ENCODE measurements around the gene LILRB4.
"Not testable (repeated sequence)": the region's sequence is repeated elsewhere in the genome, so short reads cannot be mapped to it uniquely, and the experiment has no call there.

Gene LILRB4

DNA sequence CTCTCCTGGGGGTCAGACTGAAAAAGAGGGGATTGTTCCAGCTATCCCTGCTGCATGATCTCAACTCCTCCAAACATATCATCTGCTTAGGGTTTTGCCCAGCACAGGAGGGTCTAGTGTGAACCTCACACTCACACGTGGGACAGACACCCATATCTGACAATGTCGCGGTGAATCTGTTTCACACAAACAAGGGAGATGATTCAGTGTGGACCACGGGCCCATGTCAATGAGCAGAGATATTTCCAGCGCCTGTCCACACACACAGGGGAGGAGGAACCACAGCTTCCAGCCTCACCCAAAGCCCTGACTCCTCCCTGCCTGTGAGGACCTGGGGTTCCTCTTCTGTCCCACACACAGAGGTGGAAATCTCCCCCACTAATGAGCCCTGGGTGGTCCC, 31.9 kb downstream of the LILRB4 start:
- DNase-seq (ENCODE audit: insufficient read length, low spot score) (no peak), FAIRE-seq (no peak)
- no peak for TF ChIP-seq POLR2A (IDR thresholded peaks at IDR 0.05; ENCODE audit: low read depth, low read length)

DNA sequence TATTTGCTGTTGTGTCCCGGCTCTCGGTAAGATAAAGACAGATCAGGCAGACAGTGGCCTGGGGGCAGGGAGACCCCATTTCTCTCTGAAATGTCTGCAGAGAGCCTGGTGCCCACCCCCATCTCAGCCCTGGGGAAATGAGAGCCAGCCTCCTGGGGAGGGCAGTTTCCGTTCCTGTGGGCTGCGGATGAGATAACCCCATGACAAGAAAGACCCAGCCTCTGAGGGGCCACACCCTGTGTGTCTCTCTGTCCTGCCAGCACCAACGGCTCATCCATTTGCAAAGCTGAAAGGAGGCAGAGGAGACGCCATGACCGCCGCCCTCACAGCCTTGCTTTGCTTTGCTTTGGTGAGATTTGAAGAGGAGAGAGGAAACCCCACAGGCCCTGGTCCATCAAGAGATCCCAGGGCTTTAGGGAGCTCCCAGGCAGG, 33.3 kb downstream of the LILRB4 start:
- DNase-seq (ENCODE audit: insufficient read length, low spot score) (no peak), FAIRE-seq (no peak)
- no peak for TF ChIP-seq POLR2A (IDR thresholded peaks at IDR 0.05; ENCODE audit: low read depth, low read length)

DNA sequence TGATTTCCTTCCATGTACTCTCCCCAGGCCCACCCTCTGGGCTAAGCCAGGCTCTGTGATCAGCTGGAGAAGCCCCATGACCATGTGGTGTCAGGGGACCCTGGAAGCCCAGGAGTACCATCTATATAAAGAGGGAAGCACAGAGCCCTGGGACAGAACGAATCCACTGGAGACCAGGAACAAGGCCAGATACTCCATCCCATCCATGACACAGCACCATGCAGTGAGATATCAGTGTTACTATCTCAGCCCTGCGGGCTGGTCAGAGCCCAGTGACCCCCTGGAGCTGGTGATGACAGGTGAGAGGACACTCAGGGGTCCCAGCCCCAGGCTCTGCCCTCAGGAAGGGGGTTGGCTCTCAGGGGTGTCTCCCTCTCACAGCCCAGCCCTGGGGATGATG, 34.0 kb downstream of the LILRB4 start:
- DNase-seq (ENCODE audit: insufficient read length, low spot score) (no peak), FAIRE-seq (no peak)
- TF ChIP-seq POLR2A (IDR thresholded peaks at IDR 0.05; ENCODE audit: low read depth, low read length) = no peak

DNA sequence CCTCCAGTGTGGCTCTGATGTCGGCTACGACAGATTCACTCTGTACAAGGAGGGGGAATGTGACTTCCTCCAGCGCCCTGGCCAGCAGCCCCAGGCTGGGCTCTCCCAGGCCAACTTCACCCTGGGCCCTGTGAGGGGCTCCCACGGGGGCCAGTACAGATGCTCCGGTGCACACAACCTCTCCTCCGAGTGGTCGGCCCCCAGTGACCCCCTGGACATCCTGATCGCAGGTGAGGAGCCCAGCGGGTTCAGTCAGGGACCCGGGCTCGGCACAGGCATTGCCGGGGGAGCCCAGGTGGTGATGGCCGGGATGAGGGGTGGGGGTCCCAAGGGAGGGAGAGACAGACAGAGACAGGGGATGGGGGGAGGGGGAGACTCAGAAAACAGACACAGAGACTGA, 34.9 kb downstream of the LILRB4 start:
- not testable (repeated sequence) for FAIRE-seq; DNase-seq (ENCODE audit: insufficient read length, low spot score)

DNA sequence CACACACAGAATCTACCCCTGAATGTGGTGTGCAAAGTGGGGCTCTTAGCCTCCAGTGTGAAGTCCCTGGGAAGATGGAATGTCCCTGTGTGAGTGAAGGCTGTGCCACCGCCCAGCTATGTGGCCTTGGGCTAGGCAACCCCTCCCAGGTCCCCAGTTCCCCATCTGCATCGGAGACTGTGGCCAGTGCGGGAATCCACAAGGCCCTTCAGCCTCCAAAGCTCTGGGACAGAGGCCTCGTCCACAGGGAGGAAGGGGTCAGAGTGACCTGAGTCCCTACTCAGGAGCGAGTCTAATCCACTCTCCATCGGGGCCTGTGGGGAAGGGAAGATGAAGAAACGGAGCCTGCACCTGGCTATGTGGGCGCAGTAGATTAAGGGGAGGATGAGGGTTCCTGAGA, 42.1 kb downstream of the LILRB4 start:
- no peak for TF ChIP-seq POLR2A (IDR thresholded peaks at IDR 0.05; ENCODE audit: low read depth, low read length)
- DNase-seq (ENCODE audit: insufficient read length, low spot score) (no peak), FAIRE-seq (no peak)

DNA sequence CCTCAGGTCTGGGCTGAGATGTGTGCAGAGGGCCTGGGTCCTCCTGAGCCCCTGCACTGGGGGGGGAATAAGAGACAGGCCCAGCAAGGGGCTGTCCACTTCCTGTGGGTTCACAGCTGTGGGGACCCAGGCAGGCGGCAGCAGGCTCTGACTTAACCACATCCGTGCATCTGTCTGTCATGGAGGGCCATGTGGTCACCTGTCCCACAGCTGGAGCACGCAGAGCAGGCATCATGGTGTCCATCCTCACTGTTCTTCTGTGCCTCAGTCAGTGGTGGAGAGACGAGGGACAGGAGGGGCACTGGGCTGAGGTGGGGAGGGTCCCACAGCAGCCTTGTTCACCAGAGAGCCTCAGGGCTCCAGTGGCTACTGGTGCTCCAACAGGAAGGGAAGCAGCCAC, 45.2 kb downstream of the LILRB4 start:
- DNase-seq (ENCODE audit: insufficient read length, low spot score) (no peak), FAIRE-seq (no peak)
- no peak for TF ChIP-seq POLR2A (IDR thresholded peaks at IDR 0.05; ENCODE audit: low read depth, low read length)

DNA sequence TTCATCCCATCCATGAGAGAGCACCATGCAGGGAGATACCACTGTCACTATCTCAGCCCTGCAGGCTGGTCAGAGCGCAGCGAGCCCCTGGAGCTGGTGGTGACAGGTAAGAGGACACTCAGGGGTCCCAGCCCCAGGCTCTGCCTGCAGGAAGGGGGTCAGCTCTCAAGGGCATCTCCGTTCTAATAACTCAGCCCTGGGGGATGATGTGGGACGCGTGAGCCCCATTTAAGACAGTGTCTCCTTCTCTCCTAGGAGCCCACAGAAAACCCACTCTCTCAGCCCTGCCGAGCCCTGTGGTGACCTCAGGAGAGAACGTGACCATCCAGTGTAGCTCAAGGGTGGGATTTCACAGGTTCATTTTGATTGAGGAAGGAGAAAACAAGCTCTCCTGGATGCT, 46.0 kb downstream of the LILRB4 start:
- FAIRE-seq (no peak), DNase-seq (ENCODE audit: insufficient read length, low spot score) (no peak)
- no peak for TF ChIP-seq POLR2A (IDR thresholded peaks at IDR 0.05; ENCODE audit: low read depth, low read length)

DNA sequence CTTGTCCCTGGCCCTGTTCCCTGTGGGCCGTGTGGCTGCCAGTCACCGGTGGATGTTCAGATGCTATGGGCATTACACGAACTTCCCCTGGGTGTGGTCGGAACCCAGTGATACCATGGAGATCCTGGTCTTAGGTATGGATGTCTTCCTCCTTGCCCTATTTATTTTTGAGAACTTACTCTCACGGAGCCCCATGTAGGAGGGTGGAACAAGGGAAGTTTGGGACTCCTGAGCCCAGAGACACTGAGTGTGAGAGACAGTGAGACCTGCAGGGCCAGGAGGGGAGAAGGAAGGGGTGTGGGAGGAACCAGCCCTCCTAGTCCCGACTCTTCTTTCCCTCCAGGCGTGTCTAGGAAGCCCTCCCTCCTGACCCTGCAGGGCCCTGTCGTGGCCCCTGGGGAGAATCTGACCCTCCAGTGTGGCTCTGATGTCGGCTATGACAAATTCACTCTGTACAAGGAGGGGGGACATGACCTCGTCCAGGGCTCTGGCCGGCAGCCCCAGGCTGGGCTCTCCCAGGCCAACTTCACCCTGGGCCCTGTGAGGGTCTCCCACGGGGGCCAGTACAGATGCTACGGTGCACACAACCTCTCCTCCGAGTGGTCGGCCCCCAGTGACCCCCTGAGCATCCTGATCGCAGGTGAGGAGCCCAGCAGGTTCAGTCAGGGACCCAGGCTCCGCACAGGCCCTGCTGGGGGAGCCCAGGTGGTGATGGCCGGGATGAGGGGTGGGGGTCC, 46.6 kb downstream of the LILRB4 start:
- DNase-seq (ENCODE audit: insufficient read length, low spot score) (no peak), FAIRE-seq (no peak)
- TF ChIP-seq POLR2A (IDR thresholded peaks at IDR 0.05; ENCODE audit: low read depth, low read length) = no peak

DNA sequence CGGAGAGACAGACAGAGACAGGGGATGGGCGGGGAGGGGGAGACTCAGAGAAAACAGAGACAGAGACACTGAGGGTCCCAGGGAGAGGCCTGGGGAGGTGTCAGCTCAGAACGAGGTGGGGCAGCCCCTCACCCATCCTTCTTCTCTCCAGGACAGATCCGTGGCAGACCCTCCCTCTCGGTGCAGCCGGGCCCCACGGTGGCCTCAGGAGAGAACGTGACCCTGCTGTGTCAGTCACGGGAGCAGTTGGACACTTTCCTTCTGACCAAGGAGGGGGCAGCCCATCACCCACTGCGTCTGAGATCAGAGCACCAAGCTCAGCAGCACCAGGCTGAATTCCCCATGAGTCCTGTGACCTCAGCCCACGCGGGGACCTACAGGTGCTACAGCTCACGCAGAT, 47.2 kb downstream of the LILRB4 start:
- DNase-seq (ENCODE audit: insufficient read length, low spot score); FAIRE-seq: not testable (repeated sequence)
